Spleen (tissue), 11 donors: ENCODE results near the gene KDM6A. TPM values are rescaled to one million over a fixed set of nuclear protein-coding genes. Genes with fewer than 3 reads are reported as not detected.

ENCODE experiments used
- DNase-seq: peaks from one replicate; pipeline ENCODE4 v3.0.0-alpha.2; 2020
- H3K27ac ChIP-seq, 8 donors: fragments of 200-600 bp; sonication (generic) in 7 of 8; 1 replicate in 4 of 8; 2 replicates in 4 of 8; pipeline versions ENCODE4 v1.5.0 to v1.8.0; 2016 to 2021; ENCODE audit warnings: inconsistent platforms in 4 of 8, mild to moderate bottlenecking in 4 of 8, moderate library complexity in 1 of 8
- H3K27me3 ChIP-seq, 7 donors: fragments of 200-600 bp; sonication (generic) in 6 of 7; replicated peaks in 1 of 7; 1 replicate in 4 of 7; 2 replicates in 3 of 7; pipeline versions ENCODE4 v1.5.0 to v1.8.0; 2016 to 2021; ENCODE audit warnings: inconsistent platforms in 3 of 7, mild to moderate bottlenecking in 1 of 7
- H3K36me3 ChIP-seq, 6 donors: fragments of 200-600 bp; sonication (generic) in 5 of 6; 1 replicate in 4 of 6; 2 replicates in 2 of 6; pipeline versions ENCODE4 v1.5.0 to v1.8.0; 2016 to 2021; ENCODE audit warnings: inconsistent platforms in 2 of 6
- H3K4me1 ChIP-seq, 6 donors: fragments of 200-600 bp; sonication (generic) in 5 of 6; 1 replicate in 3 of 6; 2 replicates in 3 of 6; pipeline versions ENCODE4 v1.5.0 to v1.8.0; 2016 to 2021; ENCODE audit warnings: inconsistent platforms in 3 of 6
- H3K4me3 ChIP-seq, 8 donors: fragments of 200-600 bp; sonication (generic) in 7 of 8; 1 replicate in 4 of 8; 2 replicates in 4 of 8; pipeline versions ENCODE4 v1.5.0 to v1.8.0; 2016 to 2021; ENCODE audit warnings: inconsistent platforms in 4 of 8, mild to moderate bottlenecking in 4 of 8, moderate library complexity in 2 of 8
- H3K9me3 ChIP-seq, 8 donors: fragments of 200-600 bp; sonication (generic) in 7 of 8; 1 replicate in 4 of 8; 2 replicates in 4 of 8; pipeline versions ENCODE4 v1.5.0 to v1.8.0; 2016 to 2021; ENCODE audit warnings: inconsistent platforms in 4 of 8
- POLR2A ChIP-seq, 3 donors: fragments of 450-650 bp; IDR thresholded peaks; one replicate each; pipeline ENCODE4 v1.5.1; 2017; ENCODE audit warnings: antibody characterized with exemption in 3 of 3, mild to moderate bottlenecking in 1 of 3
- POLR2AphosphoS5 ChIP-seq, 3 donors: sonication (generic); formaldehyde crosslinking; IDR thresholded peaks; one replicate each; pipeline ENCODE4 v1.5.1; 2017; ENCODE audit warnings: antibody characterized with exemption in 3 of 3
- WGBS, 5 donors: extraction: QIAGEN DNeasy Blood & Tissue Kit in 3 of 5; methylation state at CpG; one replicate each; pipeline versions ENCODE4 v1.1.5 to v1.1.7; 2013 to 2018; 5-methylcytosine and 5-hydroxymethylcytosine counted together
- intact Hi-C: fragments of 100-400 bp; cut with DNase I; formaldehyde crosslinking; loops from one replicate; pipeline ENCODE4 v1.15.0; 2023; ENCODE audit warnings: low total_unique reads
- polyA plus RNA-seq, 3 donors: library from polyadenylated mRNA; stranded (reverse); fragments of 200-250 nt; gene quantifications; one replicate each; pipeline ENCODE4 v1.2.1, GENCODE V29; 2013
- total RNA-seq, 7 donors: library from RNA; depleted of rRNA in 3 of 7; stranded (reverse); fragments of >200 nt in 3 of 7; fragmentation: NEBNext Ultra II Directional in 4 of 7; extraction: Animal tissue kit (Norgen Biotek cat#: 25700) in 4 of 7; gene quantifications; one replicate each; pipeline versions ENCODE4 v1.1.0 to v1.2.1, GENCODE V29; 2016 to 2021
- TF ChIP-seq, protein P1 (sequence below), 11 experiments: fragments of 200-600 bp in 7 of 11; fragments of 450-650 bp in 4 of 11; sonication (generic) in 4 of 11; IDR thresholded peaks in 8 of 11; conservative IDR thresholded peaks in 3 of 11; 1 replicate in 7 of 11; 2 replicates in 4 of 11; pipeline versions ENCODE4 v1.4.0 to v1.8.0; 2016 to 2021; ENCODE audit warnings: antibody characterized with exemption in 11 of 11, inconsistent platforms in 4 of 11, mild to moderate bottlenecking in 1 of 11
- donor health status: healthy with polysubstance abuse.
- donor health status: DM: no; HTN: no; CAD: no; lungs with moderate emphysema.
- donor health status: DM: no; HTN: no; CAD: no.
- donor health status: Bipolar disorder and iron deficiency.
- donor health status: healthy.
- donor health status: DM: no; HTN: no; CAD: no.
- donor health status: DM: yes; HTN: yes; CAD: no.

KDM6A gene
- total and polyA plus RNA-seq, 10 donors, result 8.0 to 68.2 (median 47.9) TPM

DNA sequence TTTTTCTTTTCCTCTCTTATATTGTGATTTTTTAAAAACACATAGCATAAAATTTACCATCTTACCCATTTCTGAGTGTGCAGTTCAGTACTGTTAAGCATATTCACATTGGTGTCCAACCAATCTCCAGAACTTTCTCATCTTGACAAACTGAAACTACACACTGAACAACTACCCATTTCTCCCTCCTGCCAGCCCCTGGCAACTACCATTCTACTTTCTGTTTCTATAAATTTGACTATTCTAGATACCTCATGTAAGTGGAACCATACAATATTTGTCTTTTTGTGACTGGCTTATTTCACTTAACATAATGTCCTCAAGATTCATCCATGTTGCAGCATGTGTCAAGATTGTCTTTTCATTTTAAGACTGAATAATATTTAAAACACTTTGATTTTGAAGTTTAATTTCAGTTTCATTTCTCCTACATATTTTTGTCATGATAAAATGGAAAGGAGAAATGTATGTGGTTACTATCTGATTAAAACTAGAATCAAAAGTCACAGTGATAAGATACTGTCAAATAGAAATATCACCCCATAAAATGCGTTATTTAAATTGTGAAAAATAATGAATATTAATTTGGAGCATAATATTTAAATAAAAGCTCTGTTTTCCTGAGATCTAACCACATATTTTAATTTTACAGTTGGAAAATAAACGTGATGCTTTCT is 204.9 kb downstream of the KDM6A start:
- Histone ChIP-seq H3K4me3 (no peak overlapping the region), H3K27ac (peak overlapping the region in 5 of 8 donors; percentile 7 to 52 (median 42)), H3K9me3 (peaks cover 0 to 1% (median 0%) of the 10 kb centered on the region in 8 donors), H3K36me3 (peaks cover 0 to 66% (median 30%) of the 10 kb centered on the region in 6 donors), H3K27me3 (no peaks in the 10 kb centered on the region), H3K4me1 (peaks cover 4 to 22% (median 11%) of the 10 kb centered on the region in 6 donors)
- no peak for TF ChIP-seq POLR2A (IDR thresholded peaks at IDR 0.05)
- intact Hi-C loops, result no loop called here
- no peak for DNase-seq
- WGBS, 5 donors, result 71 to 83% (median 80%) methylated on average over 2 of the region's 2 CpGs

DNA sequence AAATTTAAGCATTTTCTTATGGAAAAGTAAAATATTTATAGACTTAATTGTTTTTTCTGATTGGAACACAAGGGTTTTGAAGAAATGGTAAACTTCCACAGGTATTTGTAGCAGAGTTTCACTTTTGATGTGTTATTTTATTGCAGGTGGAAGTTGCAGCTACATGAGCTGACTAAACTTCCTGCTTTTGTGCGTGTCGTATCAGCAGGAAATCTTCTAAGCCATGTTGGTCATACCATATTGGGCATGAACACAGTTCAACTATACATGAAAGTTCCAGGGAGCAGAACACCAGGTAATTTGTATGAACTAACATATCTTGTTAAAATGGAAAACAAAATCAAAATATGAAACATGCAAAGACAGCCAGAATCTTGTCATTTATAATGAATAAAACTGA is 210.3 kb downstream of the KDM6A start:
- H3K4me1 ChIP-seq, result peaks cover 0 to 7% (median 0%) of the 10 kb centered on the region in 6 donors
- DNase-seq, result no peak
- TF ChIP-seq POLR2A (IDR thresholded peaks at IDR 0.05) (no peak), POLR2AphosphoS5 (IDR thresholded peaks at IDR 0.05) (no peak)
- TF ChIP-seq, protein P1, sequence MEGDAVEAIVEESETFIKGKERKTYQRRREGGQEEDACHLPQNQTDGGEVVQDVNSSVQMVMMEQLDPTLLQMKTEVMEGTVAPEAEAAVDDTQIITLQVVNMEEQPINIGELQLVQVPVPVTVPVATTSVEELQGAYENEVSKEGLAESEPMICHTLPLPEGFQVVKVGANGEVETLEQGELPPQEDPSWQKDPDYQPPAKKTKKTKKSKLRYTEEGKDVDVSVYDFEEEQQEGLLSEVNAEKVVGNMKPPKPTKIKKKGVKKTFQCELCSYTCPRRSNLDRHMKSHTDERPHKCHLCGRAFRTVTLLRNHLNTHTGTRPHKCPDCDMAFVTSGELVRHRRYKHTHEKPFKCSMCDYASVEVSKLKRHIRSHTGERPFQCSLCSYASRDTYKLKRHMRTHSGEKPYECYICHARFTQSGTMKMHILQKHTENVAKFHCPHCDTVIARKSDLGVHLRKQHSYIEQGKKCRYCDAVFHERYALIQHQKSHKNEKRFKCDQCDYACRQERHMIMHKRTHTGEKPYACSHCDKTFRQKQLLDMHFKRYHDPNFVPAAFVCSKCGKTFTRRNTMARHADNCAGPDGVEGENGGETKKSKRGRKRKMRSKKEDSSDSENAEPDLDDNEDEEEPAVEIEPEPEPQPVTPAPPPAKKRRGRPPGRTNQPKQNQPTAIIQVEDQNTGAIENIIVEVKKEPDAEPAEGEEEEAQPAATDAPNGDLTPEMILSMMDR (IDR thresholded peaks at IDR 0.05 in 8 of 11, conservative IDR thresholded peaks at IDR 0.05 in 3 of 11), result no peak
- H3K36me3 ChIP-seq, result peaks cover 0 to 98% (median 57%) of the 10 kb centered on the region in 6 donors
- no peaks in the 10 kb centered on the region for H3K27me3 ChIP-seq
- intact Hi-C loops, result no loop called here
- H3K4me3 ChIP-seq, result no peak overlapping the region
- no peaks in the 10 kb centered on the region for H3K9me3 ChIP-seq
- WGBS, 5 donors, result 0 to 28% (median 9%) methylated on average over 2 of the region's 2 CpGs
- H3K27ac ChIP-seq, result peak overlapping the region in 2 of 8 donors; percentile 1 to 21

DNA sequence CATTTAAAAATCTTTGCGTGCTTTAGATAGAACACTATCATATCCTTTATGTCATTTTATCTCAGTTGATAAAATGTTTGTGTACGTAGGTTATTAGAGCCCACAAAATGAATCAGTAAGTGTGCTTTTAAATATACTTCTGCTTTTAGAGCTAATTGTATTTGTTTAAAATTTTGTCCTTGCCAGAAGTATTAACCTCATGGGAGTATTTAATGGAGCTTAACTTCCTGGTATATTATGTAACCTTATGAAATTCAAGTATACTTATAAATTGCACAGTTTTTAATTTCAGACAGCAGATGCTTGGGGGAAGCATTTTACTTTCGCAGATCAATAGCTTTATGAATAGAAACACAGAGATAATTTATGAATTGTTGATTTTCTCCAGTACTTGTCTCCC is 237.5 kb downstream of the KDM6A start:
- 83 to 94% (median 88%) methylated on average over 3 of the region's 3 CpGs for WGBS, 5 donors
- H3K27ac ChIP-seq, result no peak overlapping the region
- no peak for DNase-seq
- no peaks in the 10 kb centered on the region for H3K4me1 ChIP-seq
- intact Hi-C loops, result no loop called here
- H3K4me3 ChIP-seq, result no peak overlapping the region
- TF ChIP-seq POLR2AphosphoS5 (IDR thresholded peaks at IDR 0.05), result no peak
- TF ChIP-seq, protein P1 (IDR thresholded peaks at IDR 0.05 in 8 of 11, conservative IDR thresholded peaks at IDR 0.05 in 3 of 11), result no peak
- TF ChIP-seq POLR2A (IDR thresholded peaks at IDR 0.05), result no peak
- peaks cover 0 to 83% (median 55%) of the 10 kb centered on the region in 6 donors for H3K36me3 ChIP-seq
- H3K27me3 ChIP-seq, result no peaks in the 10 kb centered on the region
- H3K9me3 ChIP-seq, result peaks cover 0 to 8% (median 0%) of the 10 kb centered on the region in 8 donors

DNA sequence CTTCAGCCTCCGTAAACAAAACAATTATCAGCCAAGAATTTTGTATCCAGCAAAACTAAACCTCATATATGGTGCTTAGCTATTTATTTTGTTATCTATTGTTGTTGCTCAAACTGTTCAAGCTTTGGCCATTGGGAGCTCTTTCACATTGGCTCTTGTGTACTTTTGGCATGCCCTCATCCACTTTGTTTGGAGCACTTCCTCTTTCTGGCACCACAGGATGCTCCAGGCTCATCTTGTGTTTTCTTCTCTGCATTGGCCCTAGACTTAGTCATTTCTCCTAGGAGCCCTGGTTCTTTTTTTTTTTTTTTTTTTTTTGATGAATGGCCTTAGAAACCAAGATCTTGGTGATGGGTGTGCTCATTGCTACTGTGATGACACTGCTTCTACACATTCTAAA is 253.2 kb downstream of the KDM6A start:
- H3K4me3 ChIP-seq, result no peak overlapping the region
- H3K4me1 ChIP-seq, result no peaks in the 10 kb centered on the region
- intact Hi-C loops, result no loop called here
- whole genome bisulfite sequencing, 5 donors, result 91 to 100% (median 100%) methylated on average over 1 of the region's 1 CpG
- TF ChIP-seq POLR2AphosphoS5 (IDR thresholded peaks at IDR 0.05), result no peak
- TF ChIP-seq POLR2A (IDR thresholded peaks at IDR 0.05), result no peak
- TF ChIP-seq, protein P1 (IDR thresholded peaks at IDR 0.05 in 8 of 11, conservative IDR thresholded peaks at IDR 0.05 in 3 of 11), result no peak
- no peaks in the 10 kb centered on the region for H3K36me3 ChIP-seq
- H3K27ac ChIP-seq, result no peak overlapping the region
- no peak for DNase-seq
- peaks cover 0 to 16% (median 0%) of the 10 kb centered on the region in 8 donors for H3K9me3 ChIP-seq
- H3K27me3 ChIP-seq, result no peaks in the 10 kb centered on the region
